Measurements from ENCODE around the gene LY9.

DNA sequence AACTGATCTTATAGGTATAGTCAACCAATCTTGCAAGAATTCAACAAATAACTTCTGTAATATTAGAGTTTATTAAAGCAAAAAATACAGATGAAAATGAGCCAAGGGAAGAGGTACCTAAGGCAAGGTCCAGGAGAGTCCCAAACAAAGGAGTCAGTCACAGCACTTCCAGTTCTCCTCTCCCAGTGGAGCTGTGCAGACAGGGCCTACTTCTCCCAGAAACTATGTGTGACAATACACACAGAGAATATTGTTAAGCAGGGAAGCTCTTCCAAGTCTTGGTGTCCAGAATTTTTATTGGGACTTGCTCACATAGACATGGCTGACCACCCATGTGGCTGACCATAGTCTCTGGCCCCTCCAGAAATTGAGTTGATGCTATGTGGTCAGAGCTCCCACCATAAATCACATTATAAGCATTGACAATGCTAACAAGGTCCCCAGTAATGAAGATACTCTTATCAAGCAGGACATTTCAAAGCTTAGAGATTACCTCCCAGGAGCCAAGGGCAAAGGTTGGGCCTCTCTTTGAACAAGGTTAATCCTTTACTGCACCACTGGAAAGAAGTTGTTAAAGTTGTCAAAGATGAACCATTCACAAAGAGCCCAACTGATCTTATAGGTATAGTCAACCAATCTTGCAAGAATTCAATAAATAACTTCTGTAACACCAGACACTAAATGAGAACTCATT lies 70.2 kb downstream of the LY9 start:
- TF ChIP-seq, protein P1, sequence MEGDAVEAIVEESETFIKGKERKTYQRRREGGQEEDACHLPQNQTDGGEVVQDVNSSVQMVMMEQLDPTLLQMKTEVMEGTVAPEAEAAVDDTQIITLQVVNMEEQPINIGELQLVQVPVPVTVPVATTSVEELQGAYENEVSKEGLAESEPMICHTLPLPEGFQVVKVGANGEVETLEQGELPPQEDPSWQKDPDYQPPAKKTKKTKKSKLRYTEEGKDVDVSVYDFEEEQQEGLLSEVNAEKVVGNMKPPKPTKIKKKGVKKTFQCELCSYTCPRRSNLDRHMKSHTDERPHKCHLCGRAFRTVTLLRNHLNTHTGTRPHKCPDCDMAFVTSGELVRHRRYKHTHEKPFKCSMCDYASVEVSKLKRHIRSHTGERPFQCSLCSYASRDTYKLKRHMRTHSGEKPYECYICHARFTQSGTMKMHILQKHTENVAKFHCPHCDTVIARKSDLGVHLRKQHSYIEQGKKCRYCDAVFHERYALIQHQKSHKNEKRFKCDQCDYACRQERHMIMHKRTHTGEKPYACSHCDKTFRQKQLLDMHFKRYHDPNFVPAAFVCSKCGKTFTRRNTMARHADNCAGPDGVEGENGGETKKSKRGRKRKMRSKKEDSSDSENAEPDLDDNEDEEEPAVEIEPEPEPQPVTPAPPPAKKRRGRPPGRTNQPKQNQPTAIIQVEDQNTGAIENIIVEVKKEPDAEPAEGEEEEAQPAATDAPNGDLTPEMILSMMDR (conservative IDR thresholded peaks at IDR 0.05; ENCODE audit: low read depth in 2 of 2), result no peak
- TF ChIP-seq EZH2phosphoT487 (IDR thresholded peaks at IDR 0.05; ENCODE audit: unreplicated experiment), result no peak
- no peak for TF ChIP-seq EZH2 (IDR thresholded peaks at IDR 0.05; ENCODE audit: low read depth, unreplicated experiment)
- no peak for TF ChIP-seq POLR2AphosphoS5 (IDR thresholded peaks at IDR 0.05; ENCODE audit: low read depth)

All from GM23338 (cell line).